A549 (cell line): Measurements from ENCODE around the gene MAGI2.

Source experiments
- TF ChIP-seq, protein P1 (sequence below): fragments of 150-350 bp; IDR thresholded peaks from 2 replicates; pipeline ENCODE4 v1.6.1; 2014; ENCODE audit warnings: low read depth, mild to moderate bottlenecking, low read length
- TF ChIP-seq, protein P2 (sequence below): fragments of >200 bp; sonication (Bioruptor Twin); formaldehyde crosslinking; IDR thresholded peaks from 3 replicates; pipeline ENCODE4 v1.5.1; 2016

DNA sequence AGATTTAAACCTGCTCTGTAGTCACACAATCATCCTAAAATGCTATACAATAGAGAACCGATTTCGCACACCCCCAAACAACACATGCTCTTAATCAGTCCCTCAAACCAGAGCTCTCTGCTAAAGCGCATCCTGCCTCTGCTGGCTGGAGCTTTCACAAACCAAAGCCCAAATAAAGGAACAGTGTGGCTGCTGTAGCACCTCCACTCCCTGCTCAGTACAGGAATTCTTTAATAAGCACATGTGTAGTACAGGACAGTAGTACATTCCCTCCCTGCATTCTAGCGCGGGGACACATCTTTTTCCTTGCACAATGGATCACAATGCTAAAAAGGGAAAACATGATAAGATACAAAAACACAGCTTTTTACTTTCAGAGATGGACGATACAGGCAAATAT lies 684.6 kb downstream of the MAGI2 start:
- TF ChIP-seq, protein P1, sequence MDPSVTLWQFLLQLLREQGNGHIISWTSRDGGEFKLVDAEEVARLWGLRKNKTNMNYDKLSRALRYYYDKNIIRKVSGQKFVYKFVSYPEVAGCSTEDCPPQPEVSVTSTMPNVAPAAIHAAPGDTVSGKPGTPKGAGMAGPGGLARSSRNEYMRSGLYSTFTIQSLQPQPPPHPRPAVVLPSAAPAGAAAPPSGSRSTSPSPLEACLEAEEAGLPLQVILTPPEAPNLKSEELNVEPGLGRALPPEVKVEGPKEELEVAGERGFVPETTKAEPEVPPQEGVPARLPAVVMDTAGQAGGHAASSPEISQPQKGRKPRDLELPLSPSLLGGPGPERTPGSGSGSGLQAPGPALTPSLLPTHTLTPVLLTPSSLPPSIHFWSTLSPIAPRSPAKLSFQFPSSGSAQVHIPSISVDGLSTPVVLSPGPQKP, result no peak
- TF ChIP-seq, protein P2, sequence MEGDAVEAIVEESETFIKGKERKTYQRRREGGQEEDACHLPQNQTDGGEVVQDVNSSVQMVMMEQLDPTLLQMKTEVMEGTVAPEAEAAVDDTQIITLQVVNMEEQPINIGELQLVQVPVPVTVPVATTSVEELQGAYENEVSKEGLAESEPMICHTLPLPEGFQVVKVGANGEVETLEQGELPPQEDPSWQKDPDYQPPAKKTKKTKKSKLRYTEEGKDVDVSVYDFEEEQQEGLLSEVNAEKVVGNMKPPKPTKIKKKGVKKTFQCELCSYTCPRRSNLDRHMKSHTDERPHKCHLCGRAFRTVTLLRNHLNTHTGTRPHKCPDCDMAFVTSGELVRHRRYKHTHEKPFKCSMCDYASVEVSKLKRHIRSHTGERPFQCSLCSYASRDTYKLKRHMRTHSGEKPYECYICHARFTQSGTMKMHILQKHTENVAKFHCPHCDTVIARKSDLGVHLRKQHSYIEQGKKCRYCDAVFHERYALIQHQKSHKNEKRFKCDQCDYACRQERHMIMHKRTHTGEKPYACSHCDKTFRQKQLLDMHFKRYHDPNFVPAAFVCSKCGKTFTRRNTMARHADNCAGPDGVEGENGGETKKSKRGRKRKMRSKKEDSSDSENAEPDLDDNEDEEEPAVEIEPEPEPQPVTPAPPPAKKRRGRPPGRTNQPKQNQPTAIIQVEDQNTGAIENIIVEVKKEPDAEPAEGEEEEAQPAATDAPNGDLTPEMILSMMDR, result no peak
